ENCODE results near the gene IL15RA.

IL15RA gene

GRCh38 chr10:6012121-6012905, 35.0 kb upstream of the IL15RA start:
- no peak overlapping the region for H3K4me3 ChIP-seq (ENCODE audit: low read depth, low read length)
- no peak for TF ChIP-seq CTCF (IDR thresholded peaks at IDR 0.05; ENCODE audit: borderline replicate concordance, insufficient read depth, low read depth, low read length)

- no peak for TF ChIP-seq CTCF (IDR thresholded peaks at IDR 0.05; ENCODE audit: borderline replicate concordance, insufficient read depth, low read depth, low read length)
- H3K4me3 ChIP-seq (ENCODE audit: low read depth, low read length): no peak overlapping the region
These were observed 34.2 kb upstream of the IL15RA start for GRCh38 chr10:6011558-6011957.

GRCh38 chr10:6010569-6010968, 33.2 kb upstream of the IL15RA start:
- H3K4me3 ChIP-seq (ENCODE audit: low read depth, low read length): no peak overlapping the region
- no peak for TF ChIP-seq CTCF (IDR thresholded peaks at IDR 0.05; ENCODE audit: borderline replicate concordance, insufficient read depth, low read depth, low read length)

- TF ChIP-seq CTCF (IDR thresholded peaks at IDR 0.05; ENCODE audit: borderline replicate concordance, insufficient read depth, low read depth, low read length): no peak
- no peak overlapping the region for H3K4me3 ChIP-seq (ENCODE audit: low read depth, low read length)
These were observed 32.6 kb upstream of the IL15RA start for GRCh38 chr10:6009961-6010360.

GRCh38 chr10:6009150-6009549, 31.8 kb upstream of the IL15RA start:
- TF ChIP-seq CTCF (IDR thresholded peaks at IDR 0.05; ENCODE audit: borderline replicate concordance, insufficient read depth, low read depth, low read length): no peak

GRCh38 chr10:6008497-6009142, 31.3 kb upstream of the IL15RA start:
- TF ChIP-seq CTCF (IDR thresholded peaks at IDR 0.05; ENCODE audit: borderline replicate concordance, insufficient read depth, low read depth, low read length): no peak
- no peak overlapping the region for H3K4me3 ChIP-seq (ENCODE audit: low read depth, low read length)

More at GRCh38 chr10:6009150-6009549, 31.8 kb upstream of the IL15RA start:
- no peak overlapping the region for H3K4me3 ChIP-seq (ENCODE audit: low read depth, low read length)

- TF ChIP-seq CTCF (IDR thresholded peaks at IDR 0.05; ENCODE audit: borderline replicate concordance, insufficient read depth, low read depth, low read length): no peak
These were observed 29.6 kb upstream of the IL15RA start for GRCh38 chr10:6006991-6007390.

More at GRCh38 chr10:6006991-6007390, 29.6 kb upstream of the IL15RA start:
- H3K4me3 ChIP-seq (ENCODE audit: low read depth, low read length): no peak overlapping the region

Measured in GM12875 (cell line).